ENCODE results near the gene PLXNA1.

DNA sequence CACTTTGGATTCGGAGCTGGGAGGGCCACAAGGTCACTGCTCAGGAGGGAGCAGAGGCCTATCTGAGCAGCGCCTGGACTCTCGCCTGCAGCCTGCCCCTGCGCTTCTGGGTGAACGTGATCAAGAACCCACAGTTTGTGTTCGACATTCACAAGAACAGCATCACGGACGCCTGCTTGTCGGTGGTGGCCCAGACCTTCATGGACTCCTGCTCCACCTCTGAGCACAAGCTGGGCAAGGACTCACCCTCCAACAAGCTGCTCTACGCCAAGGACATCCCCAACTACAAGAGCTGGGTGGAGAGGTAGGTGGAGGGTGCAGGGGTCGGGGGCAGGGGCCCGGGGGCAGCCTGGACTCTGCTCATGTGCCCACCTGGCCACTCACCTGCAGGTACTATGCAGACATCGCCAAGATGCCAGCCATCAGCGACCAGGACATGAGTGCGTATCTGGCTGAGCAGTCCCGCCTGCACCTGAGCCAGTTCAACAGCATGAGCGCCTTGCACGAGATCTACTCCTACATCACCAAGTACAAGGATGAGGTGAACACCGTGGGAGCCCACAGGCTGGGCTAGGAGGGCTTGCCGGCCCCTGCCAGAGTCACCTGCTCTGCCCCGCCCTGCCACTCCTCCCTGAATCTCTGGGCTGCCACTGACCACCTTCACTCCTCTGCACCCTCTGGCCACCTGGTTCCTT, 49.5 kb downstream of the PLXNA1 start:
- no peak for TF ChIP-seq POLR2A (IDR thresholded peaks at IDR 0.05)
- TF ChIP-seq, protein P1, sequence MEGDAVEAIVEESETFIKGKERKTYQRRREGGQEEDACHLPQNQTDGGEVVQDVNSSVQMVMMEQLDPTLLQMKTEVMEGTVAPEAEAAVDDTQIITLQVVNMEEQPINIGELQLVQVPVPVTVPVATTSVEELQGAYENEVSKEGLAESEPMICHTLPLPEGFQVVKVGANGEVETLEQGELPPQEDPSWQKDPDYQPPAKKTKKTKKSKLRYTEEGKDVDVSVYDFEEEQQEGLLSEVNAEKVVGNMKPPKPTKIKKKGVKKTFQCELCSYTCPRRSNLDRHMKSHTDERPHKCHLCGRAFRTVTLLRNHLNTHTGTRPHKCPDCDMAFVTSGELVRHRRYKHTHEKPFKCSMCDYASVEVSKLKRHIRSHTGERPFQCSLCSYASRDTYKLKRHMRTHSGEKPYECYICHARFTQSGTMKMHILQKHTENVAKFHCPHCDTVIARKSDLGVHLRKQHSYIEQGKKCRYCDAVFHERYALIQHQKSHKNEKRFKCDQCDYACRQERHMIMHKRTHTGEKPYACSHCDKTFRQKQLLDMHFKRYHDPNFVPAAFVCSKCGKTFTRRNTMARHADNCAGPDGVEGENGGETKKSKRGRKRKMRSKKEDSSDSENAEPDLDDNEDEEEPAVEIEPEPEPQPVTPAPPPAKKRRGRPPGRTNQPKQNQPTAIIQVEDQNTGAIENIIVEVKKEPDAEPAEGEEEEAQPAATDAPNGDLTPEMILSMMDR (IDR thresholded peaks at IDR 0.05) = no peak

Measured in ovary (tissue), 3 donors.